ENCODE measurements around the gene MCM7. TPM values are rescaled to one million over a fixed set of nuclear protein-coding genes. Genes with fewer than 3 reads are reported as not detected.

Gene MCM7
- total RNA-seq, 4 donors from 2014 or later: 28.9 to 41.0 (median 35.8) TPM

DNA sequence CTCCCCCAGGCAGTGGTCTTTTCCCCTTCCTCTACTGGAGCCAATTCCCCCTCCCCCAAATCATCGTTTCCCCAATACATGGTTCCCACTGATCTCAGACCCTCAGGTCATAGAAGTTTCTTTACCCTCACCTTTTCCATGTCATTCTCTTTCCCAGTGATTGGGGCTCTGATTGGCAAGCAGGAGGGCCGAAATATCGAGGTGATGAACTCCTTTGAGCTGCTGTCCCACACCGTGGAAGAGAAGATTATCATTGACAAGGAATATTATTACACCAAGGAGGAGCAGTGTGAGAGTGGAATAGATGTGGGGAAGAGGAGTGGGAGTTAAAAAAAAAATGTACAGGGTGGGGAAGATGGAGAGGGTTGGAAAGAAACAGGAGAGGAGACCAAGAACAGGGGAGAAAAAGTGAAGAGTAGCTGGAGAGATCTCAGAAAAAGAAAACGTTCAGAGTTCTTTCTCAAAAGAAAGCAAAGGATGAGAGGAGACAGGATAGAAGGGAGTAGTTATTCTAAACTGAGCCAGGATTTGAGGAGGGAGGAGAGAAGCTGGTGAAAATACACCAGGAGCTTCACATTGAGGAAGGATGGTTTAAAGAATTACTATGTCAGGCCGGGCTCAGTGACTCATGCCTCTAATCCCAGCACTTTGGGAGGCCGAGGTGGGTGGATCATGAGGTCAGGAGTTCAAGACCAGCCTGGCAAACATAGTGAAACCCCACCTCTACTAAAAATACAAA is 11.6 kb downstream of the MCM7 start:
- no peak for TF ChIP-seq POLR2A (IDR thresholded peaks at IDR 0.05)
- TF ChIP-seq, protein P1, sequence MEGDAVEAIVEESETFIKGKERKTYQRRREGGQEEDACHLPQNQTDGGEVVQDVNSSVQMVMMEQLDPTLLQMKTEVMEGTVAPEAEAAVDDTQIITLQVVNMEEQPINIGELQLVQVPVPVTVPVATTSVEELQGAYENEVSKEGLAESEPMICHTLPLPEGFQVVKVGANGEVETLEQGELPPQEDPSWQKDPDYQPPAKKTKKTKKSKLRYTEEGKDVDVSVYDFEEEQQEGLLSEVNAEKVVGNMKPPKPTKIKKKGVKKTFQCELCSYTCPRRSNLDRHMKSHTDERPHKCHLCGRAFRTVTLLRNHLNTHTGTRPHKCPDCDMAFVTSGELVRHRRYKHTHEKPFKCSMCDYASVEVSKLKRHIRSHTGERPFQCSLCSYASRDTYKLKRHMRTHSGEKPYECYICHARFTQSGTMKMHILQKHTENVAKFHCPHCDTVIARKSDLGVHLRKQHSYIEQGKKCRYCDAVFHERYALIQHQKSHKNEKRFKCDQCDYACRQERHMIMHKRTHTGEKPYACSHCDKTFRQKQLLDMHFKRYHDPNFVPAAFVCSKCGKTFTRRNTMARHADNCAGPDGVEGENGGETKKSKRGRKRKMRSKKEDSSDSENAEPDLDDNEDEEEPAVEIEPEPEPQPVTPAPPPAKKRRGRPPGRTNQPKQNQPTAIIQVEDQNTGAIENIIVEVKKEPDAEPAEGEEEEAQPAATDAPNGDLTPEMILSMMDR (IDR thresholded peaks at IDR 0.05): no peak
- TF ChIP-seq EP300 (IDR thresholded peaks at IDR 0.05): no peak
- 27 to 28% methylated on average over 7 of the region's 7 CpGs for WGBS, 2 donors

DNA sequence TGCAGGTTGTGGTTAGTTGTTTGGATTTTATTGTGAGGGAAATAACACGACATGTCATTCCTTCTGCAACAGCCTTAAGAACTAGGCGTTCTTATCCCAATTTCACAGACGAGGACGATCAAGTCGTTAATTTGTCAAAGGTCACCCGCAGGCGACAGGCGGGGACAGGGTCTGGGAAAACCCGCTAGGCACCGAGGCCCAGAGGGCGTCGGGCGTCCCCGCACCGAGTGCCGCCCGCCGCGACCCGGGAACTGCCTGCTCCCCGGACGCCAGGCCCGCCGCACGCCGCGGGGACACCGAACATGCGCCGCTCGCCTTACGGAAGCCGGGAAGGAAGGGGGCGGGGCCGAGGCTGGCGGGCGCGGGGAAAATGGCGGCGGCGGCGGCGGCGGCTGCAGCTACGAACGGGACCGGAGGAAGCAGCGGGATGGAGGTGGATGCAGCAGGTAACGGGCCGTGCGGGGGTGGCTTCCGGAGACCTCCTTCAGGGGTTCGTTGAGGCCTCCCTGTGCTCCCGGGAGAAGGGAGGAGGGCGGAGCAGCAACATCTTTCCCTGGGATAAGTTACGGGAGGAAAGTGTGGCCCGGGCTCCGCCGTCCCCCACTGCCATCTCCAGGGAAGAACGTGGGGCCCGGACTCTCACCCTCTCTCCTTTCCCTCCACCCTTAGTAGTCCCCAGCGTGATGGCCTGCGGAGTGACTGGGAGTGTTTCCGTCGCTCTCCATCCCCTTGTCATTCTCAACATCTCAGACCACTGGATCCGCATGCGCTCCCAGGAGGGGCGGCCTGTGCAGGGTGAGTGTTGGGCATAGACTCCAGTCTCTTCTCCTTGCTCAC is 12.4 kb downstream of the MCM7 start, which contains the start of gene COPS6:
Gene COPS6, plus strand, starts transcription at position 349 of the 837 bp plus-strand sequence. Its CDS starts 22 bp downstream, at position 371.
- peak; percentile 78 to 86 for DNase-seq (ENCODE audit: low spot score in 2 of 2)
- H3K4me3 ChIP-seq: peak within 1 kb of the TSS; percentile 53 to 91 (median 72)
- peaks cover 0 to 35% (median 8%) of the 10 kb centered on the region in 4 donors for H3K4me1 ChIP-seq
- no peaks in the 10 kb centered on the region for H3K9me3 ChIP-seq
- H3K36me3 ChIP-seq: peaks cover 0 to 39% (median 11%) of the 10 kb centered on the region in 3 donors
- peak within 1 kb of the TSS; percentile 80 to 94 (median 88) for H3K27ac ChIP-seq
- peak in 1 of 2 donors; percentile 94 for TF ChIP-seq EP300 (IDR thresholded peaks at IDR 0.05)
- TF ChIP-seq, protein P1 (IDR thresholded peaks at IDR 0.05): peak in 2 of 5 experiments; percentile 18 to 46
- TF ChIP-seq POLR2A (IDR thresholded peaks at IDR 0.05): peak; percentile 48 to 82
- WGBS, 2 donors: 0 to 1% methylated on average over 53 to 55 of the region's 68 CpGs
- no peaks in the 10 kb centered on the region for H3K27me3 ChIP-seq

More for the DNA sequence above, 11.6 kb downstream of the MCM7 start:
- no peak for DNase-seq (ENCODE audit: low spot score in 2 of 2)
- no peaks in the 10 kb centered on the region for H3K27me3 ChIP-seq
- peak overlapping the region; percentile 80 to 94 (median 88) for H3K27ac ChIP-seq
- H3K36me3 ChIP-seq: peaks cover 6 to 47% (median 11%) of the 10 kb centered on the region in 3 donors
- H3K4me3 ChIP-seq: peak overlapping the region; percentile 53 to 91 (median 72)
- peaks cover 0 to 37% (median 8%) of the 10 kb centered on the region in 4 donors for H3K4me1 ChIP-seq
- H3K9me3 ChIP-seq: no peaks in the 10 kb centered on the region

DNA sequence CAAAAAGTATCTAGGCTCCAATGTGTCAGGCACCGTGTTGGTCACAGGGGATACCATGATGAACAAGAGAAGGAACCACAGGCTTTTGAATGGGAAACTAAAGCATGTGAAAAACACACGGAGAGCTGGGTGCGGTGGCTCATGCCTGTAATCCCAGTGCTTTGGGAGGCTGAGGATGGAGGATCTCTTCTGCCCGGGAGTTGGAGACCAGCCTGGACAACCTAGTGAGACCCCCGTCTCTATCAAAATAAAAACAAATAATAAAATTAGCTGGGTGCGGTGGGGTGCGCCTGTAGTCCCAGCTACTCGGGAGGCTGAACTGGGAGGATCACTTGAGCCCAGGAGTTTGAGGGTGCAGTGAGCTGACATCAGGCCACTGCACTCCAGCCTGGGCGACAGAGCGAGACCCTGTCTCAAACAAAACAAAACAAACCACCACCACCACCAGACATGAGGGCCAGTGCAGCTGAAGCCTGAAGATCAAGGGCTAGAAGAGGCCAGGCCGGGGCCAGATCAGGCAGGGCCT is 13.0 kb downstream of the MCM7 start:
- WGBS, 2 donors: 73 to 80% methylated on average over 11 of the region's 11 CpGs
- H3K4me1 ChIP-seq: peaks cover 0 to 28% (median 8%) of the 10 kb centered on the region in 4 donors
- no peak for DNase-seq (ENCODE audit: low spot score in 2 of 2)

DNA sequence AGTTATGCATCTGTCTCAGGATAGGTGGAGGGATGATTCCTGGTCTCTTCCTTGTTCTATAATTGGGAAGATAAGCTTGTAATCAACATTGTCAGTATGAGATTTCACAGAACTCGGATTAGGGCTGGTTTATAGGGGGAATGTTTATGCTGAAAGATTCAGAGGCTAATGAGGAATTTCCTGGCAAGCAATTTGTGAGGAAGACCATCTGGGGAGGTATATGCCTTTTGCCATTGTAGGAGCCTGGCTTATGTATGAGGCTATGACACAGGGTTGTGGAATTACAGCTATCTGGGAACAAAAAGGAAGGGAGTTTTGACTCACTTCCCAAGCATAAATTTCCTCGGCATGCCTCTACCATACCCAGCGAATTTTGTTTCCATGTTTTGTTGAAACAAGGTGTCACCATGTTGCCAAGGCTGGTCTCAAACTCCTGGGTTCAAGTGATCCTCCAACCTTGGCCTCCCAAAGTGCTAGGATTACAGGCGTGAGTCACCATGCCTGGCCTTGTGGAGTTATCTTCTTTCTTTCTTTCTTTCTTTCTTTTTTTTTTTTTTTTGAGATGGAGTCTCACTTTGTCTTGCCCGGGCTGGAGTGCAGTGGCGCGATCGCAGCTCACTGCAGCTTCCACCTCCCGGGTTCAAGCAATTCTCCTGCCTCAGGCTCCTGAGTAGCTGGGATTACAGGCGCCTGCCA is 14.0 kb downstream of the MCM7 start:
- WGBS, 2 donors: 71 to 80% methylated on average over 10 of the region's 10 CpGs
- Histone ChIP-seq H3K4me3 (no peak overlapping the region), H3K4me1 (peaks cover 0 to 30% (median 15%) of the 10 kb centered on the region in 4 donors), H3K36me3 (peaks cover 0 to 22% (median 7%) of the 10 kb centered on the region in 3 donors), H3K27me3 (no peaks in the 10 kb centered on the region), H3K27ac (no peak overlapping the region), H3K9me3 (no peaks in the 10 kb centered on the region)
- no peak for DNase-seq (ENCODE audit: low spot score in 2 of 2)
- no peak for TF ChIP-seq POLR2A (IDR thresholded peaks at IDR 0.05)
- TF ChIP-seq, protein P1 (IDR thresholded peaks at IDR 0.05): no peak
- TF ChIP-seq EP300 (IDR thresholded peaks at IDR 0.05): no peak

More for the DNA sequence above, 13.0 kb downstream of the MCM7 start:
- Histone ChIP-seq H3K4me3 (peak overlapping the region; percentile 53 to 91 (median 72)), H3K9me3 (no peaks in the 10 kb centered on the region), H3K27ac (peak overlapping the region; percentile 80 to 94 (median 88)), H3K27me3 (no peaks in the 10 kb centered on the region), H3K36me3 (peaks cover 0 to 32% (median 7%) of the 10 kb centered on the region in 3 donors)
- TF ChIP-seq EP300 (IDR thresholded peaks at IDR 0.05) (no peak), POLR2A (IDR thresholded peaks at IDR 0.05) (no peak)
- TF ChIP-seq, protein P1 (IDR thresholded peaks at IDR 0.05): no peak

Data from tibial nerve (tissue), 4 donors.